ENCODE measurements around the gene DOCK7.

DOCK7 gene

DNA sequence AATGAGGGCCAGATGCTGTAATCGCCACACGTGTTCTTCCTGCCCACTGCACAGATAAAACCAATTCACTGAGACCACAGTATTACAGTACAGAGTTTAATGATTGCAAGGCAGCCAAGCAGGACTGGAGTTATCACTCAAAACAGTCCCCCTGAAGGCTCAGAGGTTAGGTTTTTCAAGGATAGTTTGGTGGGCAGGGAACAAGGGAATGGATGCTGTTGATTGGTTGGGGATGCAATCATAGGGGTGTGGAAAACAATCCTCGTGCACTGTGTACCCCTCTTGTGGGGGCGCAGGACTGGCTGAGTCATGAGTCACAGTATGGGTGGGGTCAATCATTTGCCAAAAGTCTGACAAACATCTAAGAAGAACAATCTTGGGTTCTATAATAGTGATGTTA is 263.8 kb downstream of the DOCK7 start:
- H3K4me3 ChIP-seq (ENCODE audit: low read depth, low read length): no peak overlapping the region

DNA sequence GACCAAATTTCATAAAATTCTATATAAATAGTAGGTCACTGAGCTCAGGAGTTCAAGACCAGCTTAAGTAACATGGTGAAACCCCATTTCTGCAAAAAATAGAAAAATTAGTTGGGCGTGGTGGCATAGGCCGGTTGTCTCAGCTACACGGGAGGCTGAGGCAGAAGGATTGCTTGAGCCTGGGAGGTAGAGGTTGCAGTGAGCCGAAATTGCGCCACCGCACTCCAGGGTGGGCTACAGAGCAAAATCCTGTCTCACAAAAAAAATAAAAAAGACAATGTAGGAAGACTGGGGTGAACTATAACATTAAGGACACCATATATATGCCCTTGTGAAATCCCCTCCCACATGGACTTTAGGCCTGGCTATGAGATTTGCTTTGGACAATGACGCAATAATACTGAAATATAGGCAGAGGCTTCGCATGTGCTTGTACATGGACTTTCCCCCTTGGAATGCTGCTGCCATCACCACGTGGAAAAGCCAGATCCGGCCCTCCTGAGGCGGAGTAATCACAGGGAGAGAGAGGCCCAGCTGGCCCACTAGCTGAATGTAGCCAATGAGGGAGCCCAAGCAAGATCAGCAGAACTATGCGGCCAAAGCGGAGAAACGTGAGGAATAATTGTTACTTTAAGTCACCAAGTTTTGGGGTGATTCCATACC is 264.5 kb downstream of the DOCK7 start:
- H3K4me3 ChIP-seq (ENCODE audit: low read depth, low read length): no peak overlapping the region

DNA sequence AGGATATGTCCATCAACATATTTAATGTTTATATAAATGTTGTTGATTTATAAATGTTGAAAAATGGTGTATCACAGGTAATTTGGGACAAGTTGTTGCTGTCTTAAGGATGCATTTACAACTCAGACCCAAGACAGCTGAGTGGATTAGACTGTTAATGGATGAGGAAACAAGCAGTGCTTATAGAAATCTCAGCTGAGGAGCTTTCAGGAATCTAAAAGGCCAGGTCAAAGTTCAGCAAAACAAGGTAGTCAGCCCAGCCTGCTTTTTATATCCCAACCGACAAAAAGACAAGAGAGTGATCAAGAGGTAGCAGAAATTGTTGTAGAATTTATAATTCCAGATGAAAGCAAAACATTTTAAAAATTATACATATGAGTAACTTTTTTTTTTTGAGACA is 268.0 kb downstream of the DOCK7 start:
- no peak overlapping the region for H3K4me3 ChIP-seq (ENCODE audit: low read depth, low read length)

DNA sequence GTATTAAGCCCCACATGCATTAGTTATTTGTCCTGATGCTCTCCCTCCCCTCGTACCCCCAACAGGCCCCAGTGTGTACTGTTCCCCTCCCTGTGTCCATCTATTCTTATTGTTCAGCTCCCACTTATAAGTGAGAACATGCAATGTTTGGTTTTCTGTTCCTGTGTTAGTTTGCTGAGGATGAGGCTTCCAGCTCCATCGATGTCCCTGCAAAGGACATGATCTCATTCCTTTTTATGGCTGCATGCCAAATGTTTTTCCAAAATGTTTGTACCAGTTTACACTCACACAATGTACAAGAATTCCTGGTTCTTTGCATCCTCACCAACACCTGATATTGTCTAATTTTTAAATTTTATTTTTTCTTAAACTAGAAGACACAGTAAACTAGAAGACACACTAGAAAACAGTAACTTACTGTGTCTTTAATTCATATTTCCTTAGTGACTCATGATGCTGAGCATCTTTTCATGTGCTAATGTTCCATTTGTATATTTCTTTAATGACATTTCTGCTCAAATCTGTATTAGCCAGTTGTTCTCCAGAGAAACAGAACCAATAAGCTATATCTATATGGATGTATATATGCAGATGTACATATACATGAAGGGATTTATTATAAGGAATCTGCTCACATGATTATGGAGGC is 270.7 kb downstream of the DOCK7 start:
- H3K4me3 ChIP-seq (ENCODE audit: low read depth, low read length): no peak overlapping the region

DNA sequence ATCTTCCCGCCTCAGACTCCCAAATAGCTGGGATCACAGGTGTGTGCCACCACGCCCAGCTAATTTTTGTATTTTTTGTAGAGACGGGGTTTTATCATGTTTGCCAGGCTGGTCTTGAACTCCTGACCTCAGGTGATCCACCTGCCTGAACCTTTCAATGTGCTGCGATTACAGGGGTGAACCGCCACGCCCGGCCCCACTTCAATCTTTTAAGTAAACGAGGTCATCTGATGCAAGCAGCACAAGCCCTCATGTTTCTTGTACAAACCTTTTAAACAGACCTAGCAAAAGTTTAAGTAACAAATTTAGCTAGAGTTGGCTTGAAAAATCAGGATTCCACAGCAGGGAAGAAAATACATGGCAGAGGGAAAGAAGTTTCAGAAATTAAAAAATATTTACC is 272.5 kb downstream of the DOCK7 start:
- no peak overlapping the region for H3K4me3 ChIP-seq (ENCODE audit: low read depth, low read length)

DNA sequence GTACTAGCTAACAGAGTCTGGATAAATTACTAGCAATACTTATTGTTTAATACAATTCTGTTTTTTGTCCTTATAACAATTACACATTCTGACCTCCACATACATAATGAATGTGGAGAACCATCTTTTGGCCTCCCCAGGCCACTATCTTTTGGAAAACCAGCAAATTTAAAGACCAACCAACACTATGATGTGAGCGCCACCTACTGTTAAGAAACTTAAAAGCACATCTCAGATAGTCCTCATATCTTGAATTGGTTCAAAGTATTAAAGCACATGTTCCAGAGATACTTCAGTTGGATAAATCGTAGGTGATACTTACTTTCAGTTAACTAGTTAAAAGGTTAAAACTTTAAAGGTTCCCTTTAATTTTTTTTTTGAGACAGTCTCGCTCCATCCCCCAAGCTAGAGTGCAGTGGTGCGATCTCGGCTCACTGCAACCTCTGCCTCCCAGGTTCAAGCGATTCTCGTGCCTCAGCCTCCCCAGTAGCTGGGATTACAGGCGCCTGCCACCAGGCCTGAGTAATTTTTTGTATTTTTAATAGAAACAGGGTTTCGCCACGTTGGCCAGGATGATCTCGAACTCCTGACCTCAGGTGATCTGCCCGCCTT is 280.7 kb downstream of the DOCK7 start:
- no peak overlapping the region for H3K4me3 ChIP-seq (ENCODE audit: low read depth, low read length)

DNA sequence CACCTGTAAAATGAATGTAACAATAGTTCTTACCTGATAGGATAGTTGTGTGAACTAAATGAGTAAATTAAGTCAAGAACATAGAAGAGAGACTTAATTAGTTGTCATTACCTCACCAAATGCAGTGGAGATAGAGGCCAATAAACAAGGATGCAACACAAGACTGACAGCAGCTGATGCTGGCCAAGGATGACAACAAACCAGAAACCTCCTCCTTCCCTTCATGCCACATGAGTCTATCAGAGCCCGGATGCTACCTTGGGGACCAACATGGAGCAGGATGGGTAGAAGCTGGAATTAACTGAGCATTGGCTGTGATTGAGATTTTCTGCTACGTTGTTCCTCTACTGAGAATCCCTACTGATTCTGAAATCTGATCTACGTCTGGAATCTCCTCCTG is 281.6 kb downstream of the DOCK7 start:
- no peak overlapping the region for H3K4me3 ChIP-seq (ENCODE audit: low read depth, low read length)

DNA sequence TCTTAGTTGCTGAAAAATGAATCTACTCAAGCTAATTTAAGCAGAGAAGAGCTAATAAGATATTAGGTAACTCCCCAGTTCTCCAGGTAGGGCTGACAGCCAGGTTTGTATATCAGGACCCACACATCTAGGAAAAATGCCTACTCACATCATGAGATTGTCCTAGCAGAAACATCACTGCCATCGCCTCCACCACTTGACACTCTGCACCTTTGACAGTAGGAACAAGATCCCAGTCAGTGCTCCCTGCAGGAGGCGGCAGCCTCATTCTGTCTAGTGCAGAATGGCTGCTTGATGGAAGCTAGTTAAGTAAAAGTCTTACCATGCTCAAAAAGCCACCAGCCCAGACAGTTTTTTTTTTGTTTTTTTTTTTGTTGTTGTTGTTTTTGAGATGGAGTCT is 282.9 kb downstream of the DOCK7 start:
- H3K4me3 ChIP-seq (ENCODE audit: low read depth, low read length): no peak overlapping the region

Measured in iPS-11a (cell line).